Measurements from ENCODE around the gene CTBP2.

DNA sequence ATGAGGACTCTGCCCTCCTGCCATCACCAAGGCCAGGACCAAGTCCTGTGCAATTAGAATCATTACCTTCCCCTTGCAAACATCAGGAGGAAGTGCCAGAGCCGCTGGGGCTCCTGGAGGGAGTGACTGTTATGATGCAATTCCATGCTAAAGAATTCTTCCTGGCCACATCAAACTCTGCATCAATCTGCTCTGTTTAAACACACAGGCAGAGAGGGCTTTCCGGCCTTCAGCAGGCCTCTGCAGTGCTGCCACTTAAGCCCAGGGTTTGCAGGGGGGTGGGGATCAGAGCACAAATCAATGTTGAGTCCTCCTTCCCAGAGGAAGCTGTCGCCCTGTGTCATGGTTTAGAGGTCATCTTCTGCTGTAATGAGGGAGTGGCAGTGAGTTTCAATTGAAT lies 58.1 kb downstream of the CTBP2 start:
- no peak for TF ChIP-seq BHLHE40 (IDR thresholded peaks at IDR 0.05; ENCODE audit: borderline replicate concordance)
- TF ChIP-seq SUZ12 (IDR thresholded peaks at IDR 0.05), result no peak
- no peak for TF ChIP-seq ZNF384 (IDR thresholded peaks at IDR 0.05)
- TF ChIP-seq HDGF (IDR thresholded peaks at IDR 0.05; ENCODE audit: borderline replicate concordance), result no peak
- TF ChIP-seq PKNOX1 (IDR thresholded peaks at IDR 0.05), result no peak
